ENCODE data around the gene IFITM5.

IFITM5 gene

GRCh38 chr11:299951-300735, 817 bp upstream of the IFITM5 start:
- no peak for TF ChIP-seq ZBTB7A (IDR thresholded peaks at IDR 0.05; ENCODE audit: low read depth)
- no peak for TF ChIP-seq NFIC (IDR thresholded peaks at IDR 0.05)
- no peak for TF ChIP-seq TEAD4 (IDR thresholded peaks at IDR 0.05)
- TF ChIP-seq REST (IDR thresholded peaks at IDR 0.05; ENCODE audit: low read depth) = no peak
- TF ChIP-seq FOXM1 (IDR thresholded peaks at IDR 0.05; ENCODE audit: borderline replicate concordance, low read depth) = no peak
- no peak for TF ChIP-seq MAX (IDR thresholded peaks at IDR 0.05)
- no peak for TF ChIP-seq TCF12 (IDR thresholded peaks at IDR 0.05; ENCODE audit: low read depth)
- no peak for TF ChIP-seq RAD21 (IDR thresholded peaks at IDR 0.05; ENCODE audit: low read depth)
- no peak for TF ChIP-seq EGR1 (IDR thresholded peaks at IDR 0.05)
- no peak for TF ChIP-seq CREB1 (IDR thresholded peaks at IDR 0.05; ENCODE audit: low read depth)
- TF ChIP-seq, protein P1, sequence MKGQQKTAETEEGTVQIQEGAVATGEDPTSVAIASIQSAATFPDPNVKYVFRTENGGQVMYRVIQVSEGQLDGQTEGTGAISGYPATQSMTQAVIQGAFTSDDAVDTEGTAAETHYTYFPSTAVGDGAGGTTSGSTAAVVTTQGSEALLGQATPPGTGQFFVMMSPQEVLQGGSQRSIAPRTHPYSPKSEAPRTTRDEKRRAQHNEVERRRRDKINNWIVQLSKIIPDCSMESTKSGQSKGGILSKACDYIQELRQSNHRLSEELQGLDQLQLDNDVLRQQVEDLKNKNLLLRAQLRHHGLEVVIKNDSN (IDR thresholded peaks at IDR 0.05) = no peak
- no peak for TF ChIP-seq TAF1 (IDR thresholded peaks at IDR 0.05; ENCODE audit: low read depth)
- TF ChIP-seq CEBPB (IDR thresholded peaks at IDR 0.05) = no peak
- TF ChIP-seq EP300 (IDR thresholded peaks at IDR 0.05; ENCODE audit: borderline replicate concordance) = no peak

DNA sequence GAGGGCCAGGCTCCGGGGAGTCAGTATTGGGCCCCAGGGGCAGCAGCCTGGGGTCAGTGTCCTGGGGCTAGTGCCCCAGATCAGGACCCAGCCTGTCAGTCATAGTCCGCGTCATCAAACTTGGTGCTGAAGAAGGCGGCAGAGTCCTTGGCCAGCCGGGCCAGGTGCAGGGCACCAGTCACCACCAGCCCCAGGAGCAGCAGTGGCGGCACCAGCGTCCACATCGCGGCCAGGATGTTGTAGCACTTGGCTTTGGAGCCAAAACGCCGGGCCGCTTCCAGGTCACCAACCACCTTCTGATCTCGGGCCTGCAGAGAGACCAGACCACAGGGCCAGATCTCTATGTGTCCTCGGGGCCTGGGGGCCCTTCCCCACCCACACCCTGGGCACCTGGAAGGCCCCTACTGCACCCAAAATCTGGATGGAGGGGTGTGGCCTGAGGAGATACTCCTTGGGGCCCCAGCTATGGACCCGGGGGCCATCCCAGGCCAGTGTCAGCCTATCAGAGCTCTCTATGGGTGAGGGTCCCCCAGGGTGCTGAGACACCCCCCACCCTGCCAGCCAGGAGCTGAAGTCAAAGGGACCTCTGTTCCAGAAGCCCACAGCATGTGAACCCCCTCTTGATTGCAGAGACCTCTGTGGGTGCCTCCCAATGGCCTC, 790 bp downstream of the IFITM5 start:
- TF ChIP-seq CEBPB (IDR thresholded peaks at IDR 0.05) (no peak), REST (IDR thresholded peaks at IDR 0.05; ENCODE audit: low read depth) (no peak), EGR1 (IDR thresholded peaks at IDR 0.05) (no peak), YY1 (IDR thresholded peaks at IDR 0.05; ENCODE audit: low read depth) (no peak), ZBTB7A (IDR thresholded peaks at IDR 0.05; ENCODE audit: low read depth) (no peak), NFIC (IDR thresholded peaks at IDR 0.05) (no peak), MAX (IDR thresholded peaks at IDR 0.05) (no peak), TEAD4 (IDR thresholded peaks at IDR 0.05) (no peak), FOXM1 (IDR thresholded peaks at IDR 0.05; ENCODE audit: borderline replicate concordance, low read depth) (no peak), TAF1 (IDR thresholded peaks at IDR 0.05; ENCODE audit: low read depth) (no peak)

GRCh38 chr11:297586-298405, 1.5 kb downstream of the IFITM5 start:
- no peak for TF ChIP-seq FOXM1 (IDR thresholded peaks at IDR 0.05; ENCODE audit: borderline replicate concordance, low read depth)
- no peak for TF ChIP-seq ZBTB7A (IDR thresholded peaks at IDR 0.05; ENCODE audit: low read depth)

DNA sequence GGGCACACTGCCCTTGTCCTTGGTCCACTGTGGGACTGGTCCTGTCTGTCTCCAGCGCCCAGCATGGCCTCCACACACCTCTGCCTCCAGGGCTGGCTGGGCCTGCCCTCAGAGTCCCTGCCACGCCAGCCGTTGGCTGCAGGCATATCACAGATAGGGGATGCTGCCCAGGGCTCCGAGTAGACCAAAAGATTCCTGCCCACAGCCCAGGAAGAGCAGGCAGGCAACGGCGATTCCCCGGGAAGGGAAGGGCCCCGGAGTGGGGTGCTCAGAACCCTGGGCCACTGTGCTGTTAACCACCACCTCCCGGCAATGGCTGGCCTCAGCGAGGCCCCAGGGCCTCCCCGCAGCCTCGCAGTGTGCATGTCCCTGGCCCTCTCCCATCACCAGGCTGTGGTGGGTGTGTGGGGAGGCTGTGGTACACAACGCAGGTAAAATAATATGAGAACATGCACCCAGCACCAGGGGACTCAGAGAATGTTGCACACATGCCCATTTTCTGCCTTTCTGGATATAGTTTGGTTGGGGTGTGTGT, 2.2 kb downstream of the IFITM5 start:
- no peak for TF ChIP-seq EGR1 (IDR thresholded peaks at IDR 0.05)

GRCh38 chr11:296171-297050, 2.9 kb downstream of the IFITM5 start:
- TF ChIP-seq CEBPB (IDR thresholded peaks at IDR 0.05) = no peak
- TF ChIP-seq TAF1 (IDR thresholded peaks at IDR 0.05; ENCODE audit: low read depth) = no peak
- TF ChIP-seq, protein P1 (IDR thresholded peaks at IDR 0.05) = no peak
- TF ChIP-seq YY1 (IDR thresholded peaks at IDR 0.05; ENCODE audit: low read depth) = no peak
- no peak for TF ChIP-seq REST (IDR thresholded peaks at IDR 0.05; ENCODE audit: low read depth)
- no peak for TF ChIP-seq RAD21 (IDR thresholded peaks at IDR 0.05; ENCODE audit: low read depth)
- TF ChIP-seq MAX (IDR thresholded peaks at IDR 0.05) = no peak
- no peak for TF ChIP-seq EP300 (IDR thresholded peaks at IDR 0.05; ENCODE audit: borderline replicate concordance)
- no peak for TF ChIP-seq FOXM1 (IDR thresholded peaks at IDR 0.05; ENCODE audit: borderline replicate concordance, low read depth)
